HepG2 (cell line): ENCODE results near the gene SPON1.

Source experiments
- BRCA1 ChIP-seq: sonication (generic); formaldehyde crosslinking; IDR thresholded peaks from 2 replicates; pipeline ENCODE4 v1.4.0; 2020; ENCODE audit warnings: missing genetic modification reagents
- CTCF ChIP-seq: sonication (generic); formaldehyde crosslinking; IDR thresholded peaks from 2 replicates; pipeline ENCODE4 v1.5.0; 2020; ENCODE audit warnings: mild to moderate bottlenecking, missing genetic modification reagents, moderate library complexity
- FOSL1 ChIP-seq: sonication (generic); formaldehyde crosslinking; IDR thresholded peaks from 2 replicates; pipeline ENCODE4 v1.9.0; 2021; ENCODE audit warnings: missing genetic modification reagents, borderline replicate concordance
- FOXK1 ChIP-seq: sonication (generic); formaldehyde crosslinking; IDR thresholded peaks from 2 replicates; pipeline ENCODE4 v1.4.0; 2020; ENCODE audit warnings: low read depth, missing genetic modification reagents, borderline replicate concordance
- KAT2B ChIP-seq: fragments of 150-350 bp; IDR thresholded peaks from 2 replicates; pipeline ENCODE4 v1.6.1; 2014; ENCODE audit warnings: low read depth, low read length, borderline replicate concordance
- MAZ ChIP-seq, 2 experiments: sonication (generic) in 1 of 2; formaldehyde crosslinking in 1 of 2; IDR thresholded peaks; 2 replicates each; pipeline versions ENCODE4 v1.5.0 to v1.6.1; 2012 to 2020; ENCODE audit warnings: low read depth in 2 of 2, mild to moderate bottlenecking in 2 of 2, borderline replicate concordance in 1 of 2, improper control_type of control experiment in 1 of 2, low read length in 1 of 2, missing genetic modification reagents in 1 of 2, moderate library complexity in 1 of 2
- NCOA5 ChIP-seq: sonication (generic); formaldehyde crosslinking; IDR thresholded peaks from 2 replicates; pipeline ENCODE4 v1.4.0; 2020; ENCODE audit warnings: missing genetic modification reagents
- PRDM15 ChIP-seq: sonication (generic); formaldehyde crosslinking; IDR thresholded peaks from 2 replicates; pipeline ENCODE4 v1.4.0; 2020; ENCODE audit warnings: missing genetic modification reagents
- REST ChIP-seq, 2 experiments: IDR thresholded peaks; 2 replicates each; pipeline ENCODE4 v1.6.1; 2011 to 2012; ENCODE audit warnings: low read length in 2 of 2, borderline replicate concordance in 1 of 2, low read depth in 1 of 2, mild to moderate bottlenecking in 1 of 2, moderate library complexity in 1 of 2
- YEATS4 ChIP-seq: sonication (generic); formaldehyde crosslinking; IDR thresholded peaks from 2 replicates; pipeline ENCODE4 v1.4.0; 2020; ENCODE audit warnings: missing genetic modification reagents, borderline replicate concordance
- ZNF329 ChIP-seq: sonication (generic); formaldehyde crosslinking; IDR thresholded peaks from 2 replicates; pipeline ENCODE4 v1.9.0; 2021; ENCODE audit warnings: low read depth, mild to moderate bottlenecking, missing genetic modification reagents
- TF ChIP-seq, protein P1 (sequence below): sonication (generic); formaldehyde crosslinking; IDR thresholded peaks from 2 replicates; pipeline ENCODE4 v1.4.0; 2020; ENCODE audit warnings: missing genetic modification reagents
- TF ChIP-seq, protein P2 (sequence below): sonication (generic); formaldehyde crosslinking; IDR thresholded peaks from 2 replicates; pipeline ENCODE4 v1.4.0; 2020; ENCODE audit warnings: missing genetic modification reagents

- TF ChIP-seq CTCF: no peak
- no peak for TF ChIP-seq ZNF329 (CRISPR knock-in tag)
- TF ChIP-seq FOXK1: no peak
- TF ChIP-seq YEATS4 (CRISPR knock-in tag): no peak
- TF ChIP-seq FOSL1 (CRISPR knock-in tag): no peak
- TF ChIP-seq, protein P1, sequence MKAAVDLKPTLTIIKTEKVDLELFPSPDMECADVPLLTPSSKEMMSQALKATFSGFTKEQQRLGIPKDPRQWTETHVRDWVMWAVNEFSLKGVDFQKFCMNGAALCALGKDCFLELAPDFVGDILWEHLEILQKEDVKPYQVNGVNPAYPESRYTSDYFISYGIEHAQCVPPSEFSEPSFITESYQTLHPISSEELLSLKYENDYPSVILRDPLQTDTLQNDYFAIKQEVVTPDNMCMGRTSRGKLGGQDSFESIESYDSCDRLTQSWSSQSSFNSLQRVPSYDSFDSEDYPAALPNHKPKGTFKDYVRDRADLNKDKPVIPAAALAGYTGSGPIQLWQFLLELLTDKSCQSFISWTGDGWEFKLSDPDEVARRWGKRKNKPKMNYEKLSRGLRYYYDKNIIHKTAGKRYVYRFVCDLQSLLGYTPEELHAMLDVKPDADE (CRISPR knock-in tag): no peak
- TF ChIP-seq, protein P2, sequence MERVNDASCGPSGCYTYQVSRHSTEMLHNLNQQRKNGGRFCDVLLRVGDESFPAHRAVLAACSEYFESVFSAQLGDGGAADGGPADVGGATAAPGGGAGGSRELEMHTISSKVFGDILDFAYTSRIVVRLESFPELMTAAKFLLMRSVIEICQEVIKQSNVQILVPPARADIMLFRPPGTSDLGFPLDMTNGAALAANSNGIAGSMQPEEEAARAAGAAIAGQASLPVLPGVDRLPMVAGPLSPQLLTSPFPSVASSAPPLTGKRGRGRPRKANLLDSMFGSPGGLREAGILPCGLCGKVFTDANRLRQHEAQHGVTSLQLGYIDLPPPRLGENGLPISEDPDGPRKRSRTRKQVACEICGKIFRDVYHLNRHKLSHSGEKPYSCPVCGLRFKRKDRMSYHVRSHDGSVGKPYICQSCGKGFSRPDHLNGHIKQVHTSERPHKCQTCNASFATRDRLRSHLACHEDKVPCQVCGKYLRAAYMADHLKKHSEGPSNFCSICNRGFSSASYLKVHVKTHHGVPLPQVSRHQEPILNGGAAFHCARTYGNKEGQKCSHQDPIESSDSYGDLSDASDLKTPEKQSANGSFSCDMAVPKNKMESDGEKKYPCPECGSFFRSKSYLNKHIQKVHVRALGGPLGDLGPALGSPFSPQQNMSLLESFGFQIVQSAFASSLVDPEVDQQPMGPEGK (CRISPR knock-in tag): no peak
- no peak for TF ChIP-seq REST (IDR thresholded peaks at IDR 0.05; ENCODE audit: borderline replicate concordance in 1 of 2, low read depth in 1 of 2, low read length in 2 of 2)
- TF ChIP-seq BRCA1 (CRISPR knock-in tag): no peak
- TF ChIP-seq KAT2B: no peak
- no peak for TF ChIP-seq NCOA5 (CRISPR knock-in tag)
- TF ChIP-seq PRDM15 (CRISPR knock-in tag): no peak
- TF ChIP-seq MAZ (IDR thresholded peaks at IDR 0.05; ENCODE audit: borderline replicate concordance, low read depth, low read length): no peak
- TF ChIP-seq MAZ (CRISPR knock-in tag; IDR thresholded peaks at IDR 0.05; ENCODE audit: low read depth): no peak
Observed at GRCh38 chr11:14065681-14066080, 103.2 kb downstream of the SPON1 start.
